Activated T-cell treated with anti-CD3 and anti-CD28 coated beads, Interleukin-2, amount 50 U/mL, for 4 hours (primary cell): ENCODE results near the gene CAPN2. TPM values are rescaled to one million over a fixed set of nuclear protein-coding genes. Genes with fewer than 3 reads are reported as not detected.

ENCODE experiments used
- ATAC-seq, 2 donors: fragments of 200-7000 bp; cut with Tn5 transposase; one replicate each; pipeline ENCODE4 v1.10.0; 2021
- DNase-seq: peaks from one replicate; pipeline ENCODE4 v3.0.0-alpha.2; 2020
- H3K27me3 Mint-ChIP-seq: one replicate; pipeline ENCODE4 v1.8.0; 2021; ENCODE audit warnings: low read depth, mixed read lengths
- H3K36me3 Mint-ChIP-seq: one replicate; pipeline ENCODE4 v1.8.0; 2022; ENCODE audit warnings: mixed read lengths; ENCODE audit not compliant: insufficient read depth
- H3K4me1 Mint-ChIP-seq: one replicate; pipeline ENCODE4 v1.8.0; 2021; ENCODE audit warnings: low read depth, mixed read lengths
- H3K4me3 Mint-ChIP-seq: one replicate; pipeline ENCODE4 v1.8.0; 2021; ENCODE audit warnings: mild to moderate bottlenecking, moderate library complexity, mixed read lengths
- H3K9me3 Mint-ChIP-seq: one replicate; pipeline ENCODE4 v1.8.0; 2021; ENCODE audit warnings: mixed read lengths
- total RNA-seq, 3 donors: library from RNA; stranded (reverse); gene quantifications; one replicate each; pipeline ENCODE4 v1.2.1, GENCODE V29; 2021

CAPN2 gene
- total RNA-seq, 3 donors from 2014 or later = 19.0 to 25.1 (median 19.2) TPM

DNA sequence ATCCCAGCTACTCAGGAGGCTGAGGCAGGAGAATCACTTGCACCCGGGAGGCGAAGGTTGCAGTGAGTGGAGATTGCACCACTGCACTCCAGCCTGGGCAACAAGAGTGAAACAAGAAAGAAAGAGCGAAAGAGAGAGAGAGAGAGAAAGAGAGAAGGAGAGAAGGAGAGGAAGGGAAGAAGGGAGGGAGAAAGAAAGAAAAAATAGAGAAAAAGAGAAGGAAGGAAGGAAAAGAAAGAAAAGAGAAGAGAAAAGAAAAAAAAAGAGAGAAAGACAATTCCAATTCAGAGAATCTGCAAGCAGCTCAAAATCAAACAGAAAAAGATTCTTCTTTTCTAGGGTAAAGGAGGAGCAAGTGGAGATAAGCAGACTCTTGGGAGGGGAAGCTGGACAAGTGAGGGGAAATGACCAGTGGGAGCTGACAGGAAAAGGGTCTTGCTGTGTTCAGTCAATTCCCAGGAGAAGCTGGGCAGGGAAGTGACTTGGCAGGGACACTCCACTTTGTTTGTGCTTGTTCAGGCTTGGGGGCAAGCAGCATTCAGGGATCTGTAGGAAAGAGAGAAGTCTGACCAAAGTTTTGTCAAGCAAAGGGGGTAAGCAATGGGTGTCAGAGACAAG lies 3.6 kb upstream of the CAPN2 start:
- Mint-ChIP-seq H3K27me3 (no peaks in the 10 kb centered on the region), H3K36me3 (no peaks in the 10 kb centered on the region), H3K9me3 (no peaks in the 10 kb centered on the region), H3K4me3 (no peak overlapping the region), H3K4me1 (peaks cover 28% of the 10 kb centered on the region)
- no peak for DNase-seq
- ATAC-seq = no peak

DNA sequence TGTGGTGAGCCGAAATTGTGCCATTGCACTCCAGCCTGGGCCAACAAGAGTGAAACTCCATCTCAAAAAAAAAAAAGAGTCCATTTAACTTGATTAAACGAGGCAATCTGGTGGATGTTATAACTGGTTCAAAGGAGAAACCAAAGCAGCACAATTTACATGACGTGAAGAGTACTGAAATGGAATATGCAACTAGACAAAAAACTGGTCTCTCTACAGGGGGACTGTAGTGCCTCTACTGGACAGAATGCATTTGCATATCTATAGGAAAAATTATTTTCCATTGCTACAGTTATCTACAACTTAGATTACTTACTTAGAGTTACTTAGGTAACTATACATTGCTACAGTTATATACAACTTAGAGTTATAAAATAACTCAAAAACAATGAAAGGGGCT lies 2.7 kb upstream of the CAPN2 start:
- Mint-ChIP-seq H3K36me3 (no peaks in the 10 kb centered on the region), H3K4me1 (peaks cover 32% of the 10 kb centered on the region), H3K27me3 (no peaks in the 10 kb centered on the region), H3K9me3 (no peaks in the 10 kb centered on the region), H3K4me3 (no peak overlapping the region)
- DNase-seq (no peak), ATAC-seq (no peak)

DNA sequence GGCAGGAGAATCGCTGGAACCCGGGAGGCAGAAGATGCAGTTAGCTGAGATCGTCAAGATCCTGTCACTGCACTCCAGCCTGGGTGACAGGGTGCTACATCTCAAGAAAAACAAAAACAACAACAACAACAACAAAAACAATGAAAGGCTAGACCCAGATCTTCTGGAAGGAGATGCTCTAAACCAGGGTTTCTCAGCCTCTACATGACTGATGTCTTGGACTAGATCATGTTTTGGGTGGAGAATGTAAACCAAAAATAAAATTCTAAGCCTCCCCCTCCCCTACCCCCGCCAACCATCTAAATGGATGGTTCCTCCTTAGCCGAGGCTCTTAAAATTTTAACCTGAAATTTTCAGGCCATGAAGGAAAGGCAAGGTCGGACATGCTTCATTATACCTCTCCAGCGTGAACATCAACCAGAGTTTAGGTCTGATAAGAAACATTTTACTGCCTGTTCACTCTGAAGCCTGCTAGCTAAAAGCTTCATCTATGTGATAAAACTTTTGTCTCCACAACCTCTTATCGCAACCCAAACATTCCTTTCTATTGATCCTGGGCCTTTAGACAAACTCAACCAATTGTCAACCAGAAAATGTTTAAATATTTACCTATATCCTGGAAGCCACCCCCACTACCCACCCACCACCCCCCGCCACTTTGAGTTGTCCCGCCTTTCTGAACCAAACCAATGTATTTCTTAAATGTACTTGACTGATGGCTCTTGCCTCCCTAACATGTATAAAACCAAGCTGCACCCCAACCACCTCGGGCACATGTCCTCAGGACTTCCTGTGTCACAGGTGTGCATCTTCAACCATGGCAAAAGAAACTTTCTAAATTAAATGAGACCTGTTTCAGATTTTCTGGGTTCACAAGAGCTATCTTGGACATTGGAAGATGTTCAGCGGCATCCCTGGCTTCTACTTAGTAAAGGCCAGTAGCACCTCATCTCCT lies 1.9 kb upstream of the CAPN2 start:
- Mint-ChIP-seq H3K4me1 (peaks cover 41% of the 10 kb centered on the region), H3K4me3 (no peak overlapping the region), H3K27me3 (no peaks in the 10 kb centered on the region), H3K9me3 (no peaks in the 10 kb centered on the region), H3K36me3 (no peaks in the 10 kb centered on the region)
- DNase-seq (no peak), ATAC-seq (no peak)

DNA sequence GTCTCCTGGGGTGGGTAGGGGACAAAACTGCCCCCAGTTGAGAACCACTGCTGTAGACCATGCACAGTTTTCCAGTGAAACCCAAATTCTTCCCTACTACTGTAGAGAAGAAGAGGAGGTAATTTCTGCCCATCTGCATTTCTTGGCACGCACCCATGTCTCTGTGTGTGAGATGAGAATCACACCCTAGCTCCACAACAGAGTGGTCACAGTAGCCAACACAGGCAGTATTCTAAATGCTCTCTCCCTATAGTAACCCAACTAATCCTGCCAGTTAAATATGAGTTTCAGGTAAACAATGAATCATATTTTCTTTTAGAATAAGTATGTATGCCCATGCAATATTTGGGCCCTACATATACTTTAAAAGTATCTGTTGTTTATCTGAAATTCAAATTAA lies 1.2 kb upstream of the CAPN2 start:
- ATAC-seq = no peak
- Mint-ChIP-seq H3K4me1 (peaks cover 48% of the 10 kb centered on the region), H3K27me3 (no peaks in the 10 kb centered on the region), H3K36me3 (no peaks in the 10 kb centered on the region), H3K9me3 (no peaks in the 10 kb centered on the region), H3K4me3 (peak overlapping the region; percentile 71)
- no peak for DNase-seq

DNA sequence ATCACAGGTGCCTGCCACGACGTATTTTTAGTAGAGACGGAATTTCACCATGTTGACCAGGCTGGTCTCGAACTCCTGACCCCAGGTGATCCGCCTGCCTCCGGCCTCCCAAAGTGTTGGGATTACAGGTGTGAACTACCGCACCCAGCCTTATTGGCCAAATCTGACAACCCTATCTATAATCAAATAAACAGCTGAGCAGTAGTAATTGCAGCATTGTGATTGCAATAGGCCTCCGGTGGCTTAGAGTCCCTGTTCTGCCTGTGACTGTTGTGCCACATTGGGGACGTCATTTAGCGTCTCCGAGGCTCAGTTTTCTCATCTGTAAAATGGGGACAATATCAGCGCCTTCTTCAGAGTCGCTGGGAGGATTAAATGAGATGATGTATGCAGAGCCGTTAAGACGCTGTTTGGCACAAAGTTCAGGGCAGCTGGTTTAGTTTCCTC lies 569 bp upstream of the CAPN2 start:
- Mint-ChIP-seq H3K36me3 (peaks cover 1% of the 10 kb centered on the region), H3K4me1 (peaks cover 54% of the 10 kb centered on the region), H3K9me3 (no peaks in the 10 kb centered on the region), H3K4me3 (peak overlapping the region; percentile 71), H3K27me3 (no peaks in the 10 kb centered on the region)
- ATAC-seq = no peak
- no peak for DNase-seq

DNA sequence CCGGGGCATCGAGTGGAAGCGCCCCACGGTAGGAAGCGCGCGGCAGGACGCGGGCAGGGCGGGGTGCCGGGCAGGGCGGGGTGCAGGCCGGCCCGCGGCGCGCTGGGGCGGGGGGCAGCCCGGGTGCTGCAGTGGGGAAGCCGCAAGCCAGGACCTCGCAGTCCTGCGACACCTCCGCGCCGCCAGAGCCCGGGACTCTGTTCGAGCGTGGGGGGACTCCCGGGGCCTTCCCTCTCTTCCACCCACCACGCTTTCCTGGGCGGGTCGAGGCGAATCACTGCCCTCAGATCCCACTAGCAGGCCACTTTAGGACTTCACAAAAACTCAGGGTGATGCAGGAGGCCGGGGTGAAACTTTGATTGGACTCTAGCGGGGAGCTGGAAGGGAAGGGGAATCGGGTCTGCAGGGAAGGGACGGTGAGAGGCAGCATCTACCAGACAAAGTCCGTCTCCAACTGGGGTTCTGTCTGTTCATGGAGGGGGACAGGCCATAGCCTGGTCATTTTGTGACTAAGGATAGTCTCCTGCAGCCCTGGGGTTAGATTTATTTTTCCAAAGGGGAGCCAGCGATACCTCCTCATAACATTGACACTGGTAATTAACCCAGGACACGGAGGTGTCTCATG lies 623 bp downstream of the CAPN2 start:
- DNase-seq = peak; percentile 36
- Mint-ChIP-seq H3K27me3 (no peaks in the 10 kb centered on the region), H3K4me3 (peak overlapping the region; percentile 91), H3K9me3 (no peaks in the 10 kb centered on the region), H3K36me3 (peaks cover 6% of the 10 kb centered on the region), H3K4me1 (peaks cover 63% of the 10 kb centered on the region)
- peak; percentile 46 to 59 for ATAC-seq

DNA sequence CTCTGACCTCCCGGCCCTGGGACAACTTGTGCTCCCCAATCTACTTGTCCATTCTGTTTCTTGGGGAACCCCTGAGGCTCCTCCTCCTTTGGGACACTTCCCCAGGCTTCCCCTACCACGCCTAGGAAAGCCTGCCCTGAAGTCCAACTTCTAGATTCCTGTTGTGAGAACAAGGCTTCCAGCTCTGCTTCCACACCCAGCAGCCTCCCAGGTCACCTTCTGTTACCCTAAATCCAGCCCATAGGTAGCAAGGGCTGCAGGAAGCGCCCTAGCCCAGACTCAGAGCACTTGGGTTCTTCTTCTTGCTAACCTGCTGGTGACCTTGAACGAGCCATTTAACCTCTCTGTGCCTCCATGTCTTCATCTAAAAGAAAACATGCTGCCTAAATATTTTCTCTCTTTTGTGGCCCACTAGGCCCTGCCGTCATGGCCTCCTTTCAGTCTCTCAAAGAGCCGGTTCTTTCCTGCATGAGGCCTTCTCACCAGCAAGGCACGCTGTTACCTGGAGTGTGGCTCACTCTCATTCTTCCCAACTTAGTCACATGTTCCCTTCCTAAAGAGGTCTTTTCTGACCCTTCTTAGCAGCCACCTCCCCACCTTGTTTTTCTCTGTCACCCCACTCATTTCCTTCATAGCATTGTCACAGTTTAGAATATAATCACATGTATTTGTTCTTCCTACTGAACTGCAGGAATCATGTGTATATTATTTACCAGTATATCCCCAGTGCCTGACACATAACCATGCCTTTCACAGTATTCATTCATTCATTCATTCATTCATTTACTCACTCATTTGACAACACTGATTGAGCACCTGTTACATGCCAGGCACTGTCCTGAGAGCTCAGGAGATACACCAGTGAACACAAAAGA lies 1.4 kb downstream of the CAPN2 start:
- no peaks in the 10 kb centered on the region for H3K9me3 Mint-ChIP-seq
- no peaks in the 10 kb centered on the region for H3K27me3 Mint-ChIP-seq
- peak overlapping the region; percentile 91 for H3K4me3 Mint-ChIP-seq
- peaks cover 6% of the 10 kb centered on the region for H3K36me3 Mint-ChIP-seq
- DNase-seq (peak; percentile 17), ATAC-seq (peak in 1 of 2 donors; percentile 2)
- H3K4me1 Mint-ChIP-seq = peaks cover 71% of the 10 kb centered on the region

DNA sequence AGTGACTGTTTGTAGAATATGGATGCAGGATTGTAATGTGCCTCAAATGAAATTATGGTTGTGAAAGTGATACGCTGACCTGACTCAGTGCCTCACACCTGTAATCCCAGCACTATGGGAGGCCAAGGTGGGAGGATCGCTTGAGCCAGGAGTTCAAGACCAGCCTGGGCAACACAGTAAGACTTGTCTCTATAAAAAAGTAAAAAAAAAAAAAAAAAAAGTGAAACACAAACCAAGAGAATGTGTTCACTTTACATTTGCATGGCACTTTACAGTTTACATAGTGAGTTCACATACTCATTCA lies 2.0 kb downstream of the CAPN2 start:
- DNase-seq (no peak), ATAC-seq (no peak)
- Mint-ChIP-seq H3K4me1 (peaks cover 74% of the 10 kb centered on the region), H3K9me3 (no peaks in the 10 kb centered on the region), H3K36me3 (peaks cover 6% of the 10 kb centered on the region), H3K4me3 (peak overlapping the region; percentile 91), H3K27me3 (no peaks in the 10 kb centered on the region)

DNA sequence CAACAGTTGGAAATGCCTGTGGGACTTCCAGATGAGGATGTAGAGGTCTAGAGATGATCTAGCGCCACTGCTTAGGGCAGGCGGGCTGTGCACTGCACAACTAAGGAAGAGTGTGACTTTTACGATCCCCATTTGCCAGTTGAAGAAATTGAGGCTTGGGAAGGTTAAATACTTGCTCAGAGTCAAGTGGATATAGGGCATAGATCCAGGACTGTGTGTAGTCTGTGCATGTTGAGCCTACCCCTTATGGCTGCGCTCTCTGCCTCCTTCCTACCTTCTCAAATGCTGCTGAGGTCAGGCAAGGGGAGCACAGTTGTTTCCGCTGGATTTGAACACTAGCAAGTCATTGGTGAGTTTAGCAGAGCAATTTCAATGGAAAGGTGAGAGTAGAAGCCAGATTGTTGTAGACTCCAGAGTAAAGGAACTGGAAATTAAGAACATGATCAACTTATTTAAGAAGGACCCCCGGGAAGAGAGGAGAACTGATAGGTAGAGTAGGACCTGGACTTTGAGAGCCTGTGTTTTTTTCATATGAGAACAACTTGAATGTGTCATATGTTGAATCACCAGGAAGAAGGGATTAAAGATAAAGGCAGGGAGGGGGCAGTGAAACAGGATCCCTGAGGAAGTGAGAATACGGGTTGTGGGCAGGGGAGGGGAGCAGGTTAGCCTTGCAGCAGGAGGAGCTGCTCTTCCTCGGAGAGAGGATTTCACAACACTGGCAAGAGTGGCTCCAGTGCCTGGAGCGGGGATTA lies 2.7 kb downstream of the CAPN2 start:
- Mint-ChIP-seq H3K27me3 (no peaks in the 10 kb centered on the region), H3K9me3 (no peaks in the 10 kb centered on the region), H3K36me3 (peaks cover 9% of the 10 kb centered on the region), H3K4me1 (peaks cover 78% of the 10 kb centered on the region), H3K4me3 (peak overlapping the region; percentile 68)
- no peak for DNase-seq
- ATAC-seq = no peak

DNA sequence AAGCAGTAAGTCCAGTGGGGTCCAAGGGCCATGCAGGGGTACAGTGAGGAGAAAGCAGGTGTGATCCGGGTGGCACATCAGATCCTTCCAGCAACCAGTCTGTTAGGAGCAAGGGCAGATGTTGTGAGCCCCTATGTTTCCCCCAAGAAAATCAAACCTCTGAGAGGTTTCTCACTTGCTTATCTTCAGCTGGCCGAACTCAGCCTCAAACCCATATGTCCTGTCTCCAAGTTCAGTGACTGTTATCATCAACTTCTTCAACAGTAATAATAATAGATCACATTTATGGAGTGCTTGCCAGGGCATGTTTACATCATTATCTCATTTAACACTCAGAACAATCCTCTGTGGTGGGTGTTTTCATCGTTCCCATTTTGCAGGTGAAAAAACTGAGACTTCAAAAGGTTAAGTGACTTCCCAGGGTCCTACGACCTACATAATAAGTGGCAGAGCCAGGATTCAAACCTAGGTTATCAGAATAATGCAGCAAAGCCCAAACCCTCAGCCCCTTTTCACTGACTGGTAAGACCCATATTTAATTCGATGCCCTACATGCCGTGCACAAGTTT lies 3.3 kb downstream of the CAPN2 start:
- Mint-ChIP-seq H3K4me1 (peaks cover 82% of the 10 kb centered on the region), H3K36me3 (peaks cover 15% of the 10 kb centered on the region), H3K27me3 (no peaks in the 10 kb centered on the region), H3K9me3 (no peaks in the 10 kb centered on the region), H3K4me3 (peak overlapping the region; percentile 68)
- ATAC-seq = no peak
- DNase-seq = no peak

DNA sequence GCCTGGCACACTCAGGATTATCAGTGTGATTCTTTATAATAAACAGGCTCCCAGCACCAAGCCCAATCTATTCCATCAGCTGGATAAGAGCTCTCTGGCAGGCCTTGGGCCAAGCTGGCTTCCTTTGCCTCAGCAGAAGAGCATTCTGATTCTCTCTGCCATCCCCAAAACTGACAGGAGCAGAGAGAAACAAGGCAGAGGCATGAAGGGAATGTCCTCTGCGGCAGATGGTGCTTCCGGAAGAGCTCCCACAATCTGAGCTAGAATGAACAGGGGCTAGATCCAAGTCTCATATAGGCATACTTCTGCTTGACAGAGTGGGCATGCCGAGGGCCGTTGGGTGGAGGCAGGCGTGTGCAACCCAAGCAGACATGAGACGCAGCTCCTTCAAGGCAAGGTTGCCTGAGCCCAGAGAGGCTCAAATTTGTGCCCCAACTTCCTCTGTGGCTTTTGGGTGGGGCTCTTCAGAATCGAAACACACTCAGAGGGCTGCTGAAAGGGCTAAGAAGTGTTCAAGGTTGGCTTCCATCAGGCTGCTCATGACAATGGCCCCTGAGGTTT lies 4.0 kb downstream of the CAPN2 start:
- ATAC-seq (peak; percentile 28 to 29), DNase-seq (peak; percentile 32)
- peaks cover 22% of the 10 kb centered on the region for H3K36me3 Mint-ChIP-seq
- no peaks in the 10 kb centered on the region for H3K27me3 Mint-ChIP-seq
- peak overlapping the region; percentile 52 for H3K4me3 Mint-ChIP-seq
- H3K4me1 Mint-ChIP-seq = peaks cover 83% of the 10 kb centered on the region
- H3K9me3 Mint-ChIP-seq = no peaks in the 10 kb centered on the region

DNA sequence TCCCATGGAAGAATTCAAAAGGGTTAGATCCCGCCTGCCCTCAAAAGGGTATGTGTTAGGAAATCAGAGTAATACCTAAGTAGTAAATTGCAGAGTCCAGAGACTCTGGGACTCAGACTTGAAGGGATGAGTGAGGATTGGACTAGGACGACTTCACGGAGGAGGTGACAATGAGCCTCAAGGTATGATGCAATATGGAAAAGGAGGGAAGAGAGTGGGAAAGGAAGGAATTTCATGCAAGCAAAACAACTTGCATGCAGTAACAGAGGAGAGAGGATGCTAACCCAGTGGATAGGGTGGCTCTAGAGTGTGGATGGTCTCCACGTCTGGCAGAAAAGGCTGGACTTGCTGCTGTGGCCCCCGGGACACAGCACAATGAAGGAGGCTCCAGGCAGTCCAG lies 4.8 kb downstream of the CAPN2 start:
- Mint-ChIP-seq H3K9me3 (no peaks in the 10 kb centered on the region), H3K4me1 (peaks cover 83% of the 10 kb centered on the region), H3K27me3 (no peaks in the 10 kb centered on the region), H3K36me3 (peaks cover 28% of the 10 kb centered on the region), H3K4me3 (peak overlapping the region; percentile 52)
- no peak for DNase-seq
- no peak for ATAC-seq
